Astrocyte (in vitro differentiated cells and primary cell): ENCODE measurements around the gene VAV2.

ENCODE experiments used
- EZH2 ChIP-seq: IDR thresholded peaks from 2 replicates; pipeline ENCODE4 v1.6.1; 2012; ENCODE audit warnings: mild to moderate bottlenecking, low read length, inconsistent platforms; ENCODE audit not compliant: insufficient read depth
- TF ChIP-seq, protein P1 (sequence below): IDR thresholded peaks from 2 replicates; pipeline ENCODE4 v1.5.1; 2011; ENCODE audit warnings: low read depth, mild to moderate bottlenecking, inconsistent platforms, low read length, moderate library complexity; ENCODE audit not compliant: insufficient read depth

DNA sequence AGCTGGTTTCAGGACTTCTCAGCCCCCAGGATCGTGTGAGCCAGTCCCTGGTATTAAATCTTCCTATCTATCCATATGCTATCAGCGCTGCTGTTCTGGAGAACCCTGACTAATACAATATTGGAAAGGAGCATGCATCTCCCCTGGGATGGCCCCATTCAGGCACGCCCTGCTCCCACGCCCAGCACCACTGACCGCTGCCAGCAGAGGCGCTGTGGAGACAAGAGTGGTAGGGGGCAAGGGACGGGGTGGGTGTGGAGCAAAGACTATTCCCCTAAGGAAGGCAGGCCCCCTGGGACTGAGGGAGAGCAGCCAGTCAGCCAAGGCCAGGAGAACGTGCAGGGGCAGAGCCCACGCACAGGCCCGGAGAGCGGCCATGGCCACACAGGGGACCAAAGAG lies 116.0 kb downstream of the VAV2 start:
- TF ChIP-seq, protein P1, sequence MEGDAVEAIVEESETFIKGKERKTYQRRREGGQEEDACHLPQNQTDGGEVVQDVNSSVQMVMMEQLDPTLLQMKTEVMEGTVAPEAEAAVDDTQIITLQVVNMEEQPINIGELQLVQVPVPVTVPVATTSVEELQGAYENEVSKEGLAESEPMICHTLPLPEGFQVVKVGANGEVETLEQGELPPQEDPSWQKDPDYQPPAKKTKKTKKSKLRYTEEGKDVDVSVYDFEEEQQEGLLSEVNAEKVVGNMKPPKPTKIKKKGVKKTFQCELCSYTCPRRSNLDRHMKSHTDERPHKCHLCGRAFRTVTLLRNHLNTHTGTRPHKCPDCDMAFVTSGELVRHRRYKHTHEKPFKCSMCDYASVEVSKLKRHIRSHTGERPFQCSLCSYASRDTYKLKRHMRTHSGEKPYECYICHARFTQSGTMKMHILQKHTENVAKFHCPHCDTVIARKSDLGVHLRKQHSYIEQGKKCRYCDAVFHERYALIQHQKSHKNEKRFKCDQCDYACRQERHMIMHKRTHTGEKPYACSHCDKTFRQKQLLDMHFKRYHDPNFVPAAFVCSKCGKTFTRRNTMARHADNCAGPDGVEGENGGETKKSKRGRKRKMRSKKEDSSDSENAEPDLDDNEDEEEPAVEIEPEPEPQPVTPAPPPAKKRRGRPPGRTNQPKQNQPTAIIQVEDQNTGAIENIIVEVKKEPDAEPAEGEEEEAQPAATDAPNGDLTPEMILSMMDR = peak; percentile 7
- TF ChIP-seq EZH2 = no peak
